GM19351 (cell line): ENCODE measurements around the gene TUBGCP6.

Experiments
- ATAC-seq: cut with Tn5 transposase; IDR thresholded peaks from one replicate; pipeline ENCODE4 v1.9.1; 2021; ENCODE audit warnings: mild to moderate bottlenecking, moderate library complexity; ENCODE audit not compliant: unreplicated experiment

The TUBGCP6 gene

GRCh38 chr22:50266994-50267393 is 22.2 kb upstream of the TUBGCP6 start:
- ATAC-seq: no peak

GRCh38 chr22:50264946-50265669 is 20.3 kb upstream of the TUBGCP6 start:
- no peak for ATAC-seq

DNA sequence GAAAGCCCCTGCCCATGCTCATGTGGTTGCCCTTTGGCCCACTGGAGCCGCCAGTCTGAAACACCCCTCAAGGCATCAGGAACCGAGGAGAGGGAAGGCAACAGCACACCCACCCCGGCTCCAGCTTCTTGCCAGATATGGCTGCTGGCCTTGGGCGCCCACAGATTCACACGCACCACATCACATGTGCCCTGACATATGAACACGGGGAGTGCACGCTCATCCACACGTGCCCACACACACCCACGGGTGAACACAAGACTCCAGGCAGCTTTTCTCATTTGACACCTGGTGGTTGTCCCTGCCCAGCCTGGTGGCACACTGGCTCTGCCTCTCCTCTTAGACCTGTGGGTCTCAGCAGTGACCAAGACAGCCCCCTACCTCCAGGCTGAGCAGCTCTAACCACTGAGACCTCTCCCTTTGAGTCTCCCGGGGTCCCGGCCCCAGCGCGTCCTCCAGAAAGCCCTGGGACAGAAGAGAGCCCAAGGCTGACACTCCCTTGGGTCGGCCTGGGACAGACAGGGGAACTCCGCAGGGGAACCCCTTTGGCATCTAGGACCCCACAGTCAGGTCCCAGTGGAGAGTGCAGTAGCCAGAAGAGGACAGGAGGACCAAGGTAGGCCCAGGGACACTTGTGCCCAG is 19.4 kb upstream of the TUBGCP6 start:
- ATAC-seq: no peak

- ATAC-seq: no peak
These were observed 18.3 kb upstream of the TUBGCP6 start for GRCh38 chr22:50262973-50263617.

DNA sequence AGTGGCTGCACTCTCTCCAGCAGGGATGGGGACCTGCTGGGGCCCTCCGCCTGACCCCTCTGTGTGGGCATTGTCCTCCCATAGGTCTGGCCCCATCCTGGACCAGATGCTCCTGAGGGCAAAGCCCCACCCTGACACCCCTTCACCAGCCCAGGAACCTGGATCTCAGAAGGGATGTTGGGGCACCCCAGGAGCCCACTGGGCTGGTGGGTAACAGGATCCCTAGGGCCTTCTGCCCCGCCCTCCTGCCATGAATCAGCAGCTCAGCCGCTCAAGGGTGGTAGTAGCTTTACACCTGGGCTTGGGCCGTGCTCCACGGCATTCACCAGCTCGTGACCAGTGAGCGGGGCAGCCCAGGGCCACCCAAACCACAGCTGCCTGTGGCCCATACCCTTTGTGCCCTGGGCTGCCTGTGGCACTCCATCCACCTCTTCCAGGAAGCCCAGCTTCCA is 17.7 kb upstream of the TUBGCP6 start:
- ATAC-seq: no peak

- no peak for ATAC-seq
These were observed 17.0 kb upstream of the TUBGCP6 start, which contains the start of gene MAPK12 for GRCh38 chr22:50261615-50262459. MAPK12 (minus strand) TSS chr22:50261683; CDS start chr22:50261509, 174 bp downstream.

DNA sequence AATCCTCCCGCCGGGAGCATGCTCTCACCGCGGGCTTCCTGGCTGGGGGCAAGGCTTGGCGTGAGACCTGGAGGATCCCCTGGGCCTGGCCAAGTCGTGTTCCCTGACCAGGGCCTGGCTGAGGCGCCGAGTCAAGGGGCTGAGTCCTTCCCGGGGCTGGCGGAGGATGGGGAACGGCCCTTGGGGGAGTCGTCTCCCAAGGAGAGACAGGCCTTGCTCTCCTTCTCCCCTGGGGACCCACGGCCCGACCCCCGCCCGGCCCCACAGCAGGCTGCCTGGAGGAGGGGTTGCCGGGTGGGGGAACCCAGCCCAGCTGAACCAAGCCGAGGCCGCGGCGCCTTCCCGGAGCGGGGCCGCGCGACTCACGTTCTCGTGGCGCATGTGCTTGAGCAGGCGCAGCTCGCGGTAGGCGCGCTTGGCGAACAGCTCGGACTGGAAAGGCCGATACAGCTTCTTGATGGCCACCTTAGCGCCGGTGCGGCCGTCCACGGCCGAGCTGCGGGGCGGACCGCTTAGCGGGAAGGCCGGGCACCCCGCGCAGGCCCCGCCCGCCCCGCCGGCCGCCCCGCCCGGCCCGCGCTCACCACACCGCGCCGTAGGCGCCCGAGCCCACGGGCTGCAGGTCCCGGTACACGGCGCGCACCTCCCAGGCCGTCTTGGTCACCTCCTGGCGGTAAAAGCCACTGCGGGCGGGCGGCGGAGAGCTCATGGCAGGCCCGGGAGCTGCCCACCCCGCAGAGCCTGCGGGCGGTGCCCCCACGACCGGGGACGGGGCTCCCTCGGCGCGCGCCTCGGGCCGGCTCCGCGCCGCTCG is 16.2 kb upstream of the TUBGCP6 start:
- no peak for ATAC-seq

GRCh38 chr22:50260434-50260800 is 15.6 kb upstream of the TUBGCP6 start:
- ATAC-seq: no peak

DNA sequence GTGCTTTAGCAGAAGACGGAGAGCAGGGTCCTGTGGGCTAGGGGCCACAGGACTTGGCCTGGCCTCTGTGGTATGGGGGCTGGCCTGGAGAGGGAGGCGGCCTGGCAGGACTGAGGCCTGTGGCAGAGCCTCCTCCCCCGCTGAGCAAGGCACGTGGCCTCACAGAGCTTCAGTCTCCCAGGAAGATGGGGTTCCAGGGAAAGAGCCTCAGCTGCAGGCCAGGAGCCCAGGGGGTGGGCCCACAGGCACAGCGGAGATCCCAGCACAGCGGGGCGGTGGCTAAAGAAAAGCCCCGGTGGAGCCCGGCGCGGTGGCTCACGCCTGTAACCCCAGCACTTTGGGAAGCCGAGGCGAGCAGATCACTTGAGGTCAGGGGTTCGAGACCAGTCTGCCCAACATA is 14.5 kb upstream of the TUBGCP6 start:
- ATAC-seq: no peak

DNA sequence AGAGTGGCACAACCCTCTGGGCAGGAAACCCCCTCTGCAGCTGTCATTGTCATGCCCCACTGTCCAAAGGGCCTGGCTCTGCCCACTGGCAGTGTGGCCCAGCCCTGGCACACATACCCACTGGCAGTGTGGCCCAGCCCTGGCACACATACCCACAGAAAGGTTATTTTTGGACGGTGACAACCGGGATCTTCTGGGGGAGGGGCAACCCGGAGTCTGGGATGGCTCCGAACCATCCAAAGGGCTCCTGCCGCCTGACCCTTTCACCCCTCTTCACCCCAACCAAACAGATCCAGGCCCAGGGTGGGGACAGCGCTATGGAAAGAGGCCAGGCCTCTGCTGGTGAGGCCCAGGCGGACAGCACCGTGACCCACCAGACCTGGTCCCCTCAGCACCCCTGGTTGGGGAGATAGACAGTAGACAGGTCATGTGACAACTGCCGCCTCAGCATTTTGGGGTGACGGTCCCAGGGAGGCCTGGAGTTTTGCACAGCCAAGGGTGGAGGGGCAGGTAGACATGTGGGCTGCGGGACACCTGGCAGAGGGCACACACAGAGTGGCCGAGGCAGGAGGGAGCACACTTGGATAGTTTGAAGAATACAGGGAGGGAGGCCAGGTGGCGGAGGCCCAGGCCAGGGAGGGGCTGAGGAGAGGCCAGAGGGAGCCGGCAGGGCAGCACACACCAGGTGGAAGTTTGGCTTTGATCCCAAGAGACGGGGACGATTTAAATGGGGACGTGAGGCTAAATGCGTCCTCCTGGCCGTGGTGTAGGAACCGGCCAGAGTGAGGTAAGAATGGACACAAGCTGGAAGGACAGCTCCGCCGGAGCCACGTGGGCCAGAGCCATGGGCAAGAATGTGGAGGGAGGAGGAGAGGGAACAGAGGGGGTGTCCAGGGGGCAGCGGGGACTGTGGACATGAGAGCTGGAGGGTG is 13.8 kb upstream of the TUBGCP6 start:
- ATAC-seq: no peak

- ATAC-seq: no peak
These were observed 12.9 kb upstream of the TUBGCP6 start for GRCh38 chr22:50257451-50258360.

DNA sequence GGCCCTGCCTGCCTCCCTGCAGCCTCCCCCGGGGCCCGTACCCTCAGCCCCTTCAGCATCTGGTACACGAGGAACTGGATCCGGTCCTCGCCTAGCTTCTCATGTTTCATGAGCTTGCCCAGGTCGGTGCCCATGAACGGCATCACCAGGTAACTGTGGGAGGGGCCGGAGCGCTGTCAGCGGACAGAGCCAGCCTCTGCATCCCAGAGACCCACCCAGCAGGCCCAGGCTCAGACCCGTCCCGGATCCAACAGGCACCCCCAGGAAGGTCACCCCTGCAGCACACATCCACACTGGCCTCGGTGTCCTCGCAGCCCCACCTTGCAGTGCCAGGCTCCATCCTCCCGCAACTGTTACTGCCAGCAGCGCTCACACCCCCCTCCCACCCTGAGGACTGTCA is 12.2 kb upstream of the TUBGCP6 start:
- ATAC-seq: no peak

DNA sequence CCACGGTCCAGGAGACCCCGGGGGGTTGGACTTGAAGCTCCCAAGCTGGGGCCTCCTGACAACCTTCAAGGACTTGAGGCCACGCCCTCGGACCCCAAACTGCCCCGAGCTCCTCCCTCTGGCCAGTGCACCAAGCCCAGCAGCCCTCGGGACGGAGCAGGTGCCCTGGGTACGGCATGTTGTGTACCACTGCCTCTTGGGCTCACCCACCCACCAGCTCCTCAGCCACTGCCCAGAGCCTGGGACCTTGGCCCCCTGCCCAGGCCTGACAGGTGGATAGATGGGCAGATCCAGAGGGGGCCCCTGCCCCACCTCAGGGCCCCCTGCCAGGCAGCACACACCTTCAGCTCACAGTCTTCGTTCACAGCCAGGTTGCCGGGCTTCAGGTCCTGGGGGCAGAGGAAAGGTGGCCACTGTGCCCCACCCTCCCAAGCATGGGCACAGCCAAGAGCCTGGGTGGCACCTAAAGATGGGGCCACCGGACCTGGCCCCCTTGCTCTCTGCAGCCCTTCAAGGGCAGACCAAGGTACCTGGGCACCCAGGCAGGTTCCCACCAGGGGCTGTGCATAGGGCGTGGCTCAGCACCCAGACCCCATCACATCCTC is 11.5 kb upstream of the TUBGCP6 start:
- ATAC-seq: no peak

GRCh38 chr22:50255607-50256006 is 10.8 kb upstream of the TUBGCP6 start:
- no peak for ATAC-seq

GRCh38 chr22:50255099-50255498 is 10.3 kb upstream of the TUBGCP6 start:
- no peak for ATAC-seq

DNA sequence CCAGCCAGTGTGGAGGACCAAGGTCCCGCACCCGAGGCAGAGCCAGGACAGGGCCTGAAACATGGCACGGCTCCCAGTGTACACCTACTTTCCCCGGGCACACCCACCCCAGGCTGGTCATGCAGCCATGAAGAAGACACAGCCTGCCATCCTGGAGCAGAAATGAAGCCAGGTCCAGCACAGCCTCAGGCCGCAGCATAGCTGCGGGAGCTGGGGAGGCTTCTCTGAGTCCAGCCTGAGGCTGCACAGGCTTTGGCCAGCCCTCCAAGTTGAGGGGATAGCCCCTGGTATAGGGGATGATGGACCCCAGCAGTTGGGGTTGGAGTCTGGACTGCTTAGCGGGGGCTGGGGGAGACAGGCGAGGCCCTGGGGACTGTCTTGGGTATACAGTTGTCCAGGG is 9.1 kb upstream of the TUBGCP6 start:
- no peak for ATAC-seq

- ATAC-seq: no peak
These were observed 8.5 kb upstream of the TUBGCP6 start for GRCh38 chr22:50253046-50253915.
